PC-9 (cell line): Measurements from ENCODE around the gene SSC4D. TPM values are rescaled to one million over a fixed set of nuclear protein-coding genes. Genes with fewer than 3 reads are reported as not detected.

ENCODE experiments used
- BruUV-seq: library from RNA; stranded (reverse); fragments of 400-500 nt; replicated peaks from 2 replicates; lab custom pipeline; 2021; lab: Mats Ljungman, UMichigan
- CTCF ChIA-PET: fragments of 300-600 bp; sonication (Branson Sonifier 250); formaldehyde crosslinking; loops from one replicate; lab custom pipeline; 2022; ENCODE audit warnings: antibody characterized with exemption; lab: Charles Lee
- POLR2A ChIA-PET: fragments of 300-600 bp; sonication (Branson Sonifier 250); formaldehyde crosslinking; loops from one replicate; lab custom pipeline; 2022; ENCODE audit warnings: antibody characterized with exemption; ENCODE audit not compliant: unreplicated experiment; lab: Charles Lee
- DNase-seq, 2 experiments: peaks; one replicate each; pipeline versions ENCODE4 v3.0.0 to v3.0.0-alpha.2; 2015 to 2022; ENCODE audit warnings: mixed read lengths in 1 of 2
- H2AFZ ChIP-seq: fragments of 200-600 bp; sonication (generic); 2 replicates; pipeline ENCODE4 v1.8.1; 2017; ENCODE audit warnings: antibody characterized with exemption
- H3F3A ChIP-seq: fragments of 200-600 bp; sonication (generic); 2 replicates; pipeline ENCODE4 v1.8.1; 2017; ENCODE audit warnings: antibody characterized with exemption, mild to moderate bottlenecking, low read depth; ENCODE audit not compliant: insufficient read depth
- H3K27ac ChIP-seq: fragments of 200-600 bp; sonication (generic); 2 replicates; pipeline ENCODE4 v1.6.1; 2016; ENCODE audit warnings: mixed run types
- H3K27me3 ChIP-seq: fragments of 200-600 bp; sonication (generic); 2 replicates; pipeline ENCODE4 v1.6.1; 2016; ENCODE audit warnings: low read depth, mixed run types; ENCODE audit not compliant: insufficient read depth
- H3K36me3 ChIP-seq: fragments of 200-600 bp; sonication (generic); 2 replicates; pipeline ENCODE4 v1.6.1; 2016; ENCODE audit warnings: low read depth, mixed run types
- H3K4me1 ChIP-seq: fragments of 200-600 bp; sonication (generic); replicated peaks from 2 replicates; pipeline ENCODE4 v1.6.1; 2016; ENCODE audit warnings: mixed run types; ENCODE audit not compliant: insufficient read depth
- H3K4me2 ChIP-seq: fragments of 200-600 bp; sonication (generic); 2 replicates; pipeline ENCODE4 v1.6.1; 2017; ENCODE audit warnings: mixed run types
- H3K4me3 ChIP-seq: fragments of 200-600 bp; sonication (generic); 2 replicates; pipeline ENCODE4 v1.6.1; 2016; ENCODE audit warnings: mixed run types
- H3K79me2 ChIP-seq: fragments of 200-600 bp; sonication (generic); 2 replicates; pipeline ENCODE4 v1.6.1; 2017; ENCODE audit warnings: low read depth, mixed run types
- H3K9me2 ChIP-seq: fragments of 200-600 bp; sonication (generic); 2 replicates; pipeline ENCODE4 v1.8.1; 2017; ENCODE audit warnings: mild to moderate bottlenecking; ENCODE audit not compliant: insufficient read depth
- H3K9me3 ChIP-seq: fragments of 200-600 bp; sonication (generic); 2 replicates; pipeline ENCODE4 v1.8.1; 2016; ENCODE audit warnings: low read depth; ENCODE audit not compliant: insufficient read depth
- H4K20me1 ChIP-seq: fragments of 200-600 bp; sonication (generic); 2 replicates; pipeline ENCODE4 v1.8.1; 2017; ENCODE audit not compliant: insufficient read depth
- CTCF ChIP-seq: fragments of 200-600 bp; sonication (generic); conservative IDR thresholded peaks from 2 replicates; pipeline ENCODE4 v1.6.1; 2017; ENCODE audit warnings: mixed run types, antibody characterized with exemption, mild to moderate bottlenecking, moderate library complexity
- EZH2 ChIP-seq: fragments of 200-600 bp; sonication (generic); IDR thresholded peaks from 2 replicates; pipeline ENCODE4 v1.8.0; 2017; ENCODE audit warnings: antibody characterized with exemption, low read depth
- intact Hi-C: fragments of 100-400 bp; cut with micrococcal nuclease; formaldehyde crosslinking; loops from one replicate; pipeline ENCODE4 v1.10.0; 2022; ENCODE audit not compliant: unreplicated experiment
- total RNA-seq: library from RNA; stranded (reverse); gene quantifications from 2 replicates; pipeline ENCODE4 v1.2.3, GENCODE V29; 2021

Gene SSC4D
- total RNA-seq, 1 experiment from 2014 or later = 3.5 TPM

GRCh38 chr7:76377186-76377918 is 32.1 kb downstream of the SSC4D start:
- no peak overlapping the region for H3K4me3 ChIP-seq
- ChIA-PET POLR2A (interaction anchor here (0.5 kb wide), 1 partner anchor 13 kb away, joined by 3 read pairs; no protein-coding TSS in a partner anchor), CTCF (no interaction called here)
- no peaks in the 10 kb centered on the region for H4K20me1 ChIP-seq
- no peak overlapping the region for H3K4me2 ChIP-seq
- H3K27ac ChIP-seq = no peak overlapping the region
- H2AFZ ChIP-seq = no peak overlapping the region
- peaks cover 42% of the 10 kb centered on the region for H3K4me1 ChIP-seq
- BruUV-seq = no TSS peak
- DNase-seq = no peak
- H3K79me2 ChIP-seq = no peaks in the 10 kb centered on the region
- H3K27me3 ChIP-seq = no peaks in the 10 kb centered on the region
- no peaks in the 10 kb centered on the region for H3K9me2 ChIP-seq
- no peaks in the 10 kb centered on the region for H3K36me3 ChIP-seq
- no peak for TF ChIP-seq EZH2
- TF ChIP-seq CTCF = no peak
- H3K9me3 ChIP-seq = no peaks in the 10 kb centered on the region
- peaks cover 49% of the 10 kb centered on the region for H3F3A ChIP-seq
- intact Hi-C loops = no loop called here

GRCh38 chr7:76375251-76375650 is 34.2 kb downstream of the SSC4D start:
- CTCF ChIA-PET = no interaction called here
- TF ChIP-seq EZH2 (no peak), CTCF (no peak)
- Histone ChIP-seq H3K9me2 (no peaks in the 10 kb centered on the region), H3K27me3 (no peaks in the 10 kb centered on the region), H3F3A (peaks cover 41% of the 10 kb centered on the region), H3K36me3 (no peaks in the 10 kb centered on the region), H2AFZ (no peak overlapping the region), H3K9me3 (no peaks in the 10 kb centered on the region), H3K4me3 (no peak overlapping the region), H3K4me2 (no peak overlapping the region), H4K20me1 (no peaks in the 10 kb centered on the region), H3K79me2 (no peaks in the 10 kb centered on the region), H3K4me1 (peaks cover 45% of the 10 kb centered on the region), H3K27ac (no peak overlapping the region)
- BruUV-seq = no TSS peak
- intact Hi-C loops = no loop called here
- POLR2A ChIA-PET = interaction anchor here (0.6 kb wide), 1 partner anchor 57 kb away, joined by 3 read pairs; no protein-coding TSS in a partner anchor
- DNase-seq = no peak

DNA sequence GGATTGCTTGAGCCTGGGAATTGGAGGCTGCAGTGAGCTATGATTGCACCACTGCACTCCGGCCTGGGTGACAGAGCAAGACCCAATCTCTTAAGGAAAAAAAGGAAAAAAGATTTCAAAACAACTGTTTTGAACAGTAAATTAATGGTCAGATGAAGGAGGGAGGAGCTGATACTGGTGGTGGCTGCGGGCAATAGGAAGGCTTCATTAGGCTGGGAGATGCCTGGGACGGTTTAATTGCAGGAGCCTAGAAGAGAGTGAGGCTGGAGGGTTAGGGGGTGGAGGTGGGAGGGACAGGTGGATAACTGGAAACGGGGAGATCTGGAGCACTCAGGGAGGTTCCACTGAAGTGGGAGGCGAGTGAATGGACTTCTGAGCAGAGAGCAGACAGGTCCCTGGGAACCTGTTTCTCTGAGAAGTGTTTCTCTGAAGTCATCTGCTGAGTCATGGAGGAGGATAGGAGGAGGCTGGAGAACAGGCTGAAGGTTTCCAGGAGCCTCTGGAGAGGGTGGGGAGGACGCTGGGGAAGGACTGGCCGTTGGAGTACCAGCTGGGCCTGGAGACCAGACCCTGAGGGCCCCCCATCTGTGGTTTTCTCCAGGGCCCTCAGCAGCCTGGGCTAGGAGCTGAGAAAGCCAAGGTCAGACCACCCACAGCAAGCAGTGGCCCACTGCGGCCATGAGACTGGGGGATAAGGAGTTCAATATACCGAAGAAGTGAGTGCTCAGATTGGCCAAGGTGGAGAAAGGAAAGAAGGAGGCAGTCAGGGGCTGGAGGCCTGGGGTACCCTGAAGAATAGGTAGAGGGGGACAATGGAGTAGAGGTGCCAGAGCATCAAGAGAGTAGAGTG is 36.3 kb downstream of the SSC4D start:
- no peaks in the 10 kb centered on the region for H4K20me1 ChIP-seq
- H3K4me2 ChIP-seq = peak overlapping the region; percentile 75
- H2AFZ ChIP-seq = peak overlapping the region; percentile 69
- no peaks in the 10 kb centered on the region for H3K36me3 ChIP-seq
- TF ChIP-seq EZH2 = no peak
- TF ChIP-seq CTCF = no peak
- POLR2A ChIA-PET = interaction anchor here (0.6 to 1.1 kb wide), 3 partner anchors 9 to 90 kb away, joined by 4 to 20 read pairs (median 8); no protein-coding TSS in a partner anchor
- peaks cover 36% of the 10 kb centered on the region for H3K4me1 ChIP-seq
- intact Hi-C loops = loop anchor here (1.0 kb wide), 1 partner anchor 9 kb away; no protein-coding TSS in a partner anchor
- BruUV-seq = TSS peak; percentile 83
- H3K79me2 ChIP-seq = no peaks in the 10 kb centered on the region
- peak; percentile 78 to 86 for DNase-seq
- H3K27me3 ChIP-seq = no peaks in the 10 kb centered on the region
- H3K27ac ChIP-seq = peak overlapping the region; percentile 90
- H3K9me2 ChIP-seq = no peaks in the 10 kb centered on the region
- H3K4me3 ChIP-seq = peak overlapping the region; percentile 41; the same call in 1 of the 2 replicates
- peaks cover 23% of the 10 kb centered on the region for H3F3A ChIP-seq
- CTCF ChIA-PET = interaction anchor here (0.5 kb wide), 1 partner anchor 14 kb away, joined by 7 read pairs; the partner anchor contains the start of gene YWHAG
- no peaks in the 10 kb centered on the region for H3K9me3 ChIP-seq
